GM21526 (cell line): ENCODE measurements around the gene KRT24.

Source experiments
- ATAC-seq: cut with Tn5 transposase; IDR thresholded peaks from one replicate; pipeline ENCODE4 v1.9.1; 2021; ENCODE audit warnings: moderate library complexity; ENCODE audit not compliant: unreplicated experiment, low FRiP score

Gene KRT24

DNA sequence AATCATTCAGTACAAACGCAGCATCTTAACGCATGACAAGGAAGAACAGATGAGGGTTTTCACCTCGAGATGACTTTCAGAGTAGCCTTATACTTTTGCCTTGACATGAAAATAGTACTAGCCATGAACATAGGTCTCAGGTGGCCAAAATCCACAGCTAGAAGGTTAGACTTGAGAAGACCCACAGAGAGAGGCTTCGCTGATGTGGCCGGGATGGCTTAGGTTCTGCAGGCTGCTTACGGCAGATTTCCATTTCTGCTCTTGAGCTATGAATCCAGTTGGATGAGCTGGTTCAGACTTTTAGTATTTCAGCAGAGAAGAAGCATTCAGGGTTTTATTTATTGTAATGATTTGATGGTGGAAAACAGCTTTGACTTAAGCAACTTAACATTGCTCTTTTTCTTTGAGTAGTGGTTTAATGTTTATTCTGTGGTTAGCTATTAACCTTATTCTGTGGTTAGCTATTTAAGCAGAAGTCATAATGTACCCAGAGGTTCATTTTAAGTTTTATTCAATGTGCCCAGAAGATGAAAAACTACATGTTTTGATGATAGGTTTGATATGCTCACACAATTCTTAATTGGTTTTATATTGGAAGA, 7.6 kb downstream of the KRT24 start:
- no peak for ATAC-seq

GRCh38 chr17:40694584-40694983, 9.0 kb downstream of the KRT24 start:
- ATAC-seq, result no peak

DNA sequence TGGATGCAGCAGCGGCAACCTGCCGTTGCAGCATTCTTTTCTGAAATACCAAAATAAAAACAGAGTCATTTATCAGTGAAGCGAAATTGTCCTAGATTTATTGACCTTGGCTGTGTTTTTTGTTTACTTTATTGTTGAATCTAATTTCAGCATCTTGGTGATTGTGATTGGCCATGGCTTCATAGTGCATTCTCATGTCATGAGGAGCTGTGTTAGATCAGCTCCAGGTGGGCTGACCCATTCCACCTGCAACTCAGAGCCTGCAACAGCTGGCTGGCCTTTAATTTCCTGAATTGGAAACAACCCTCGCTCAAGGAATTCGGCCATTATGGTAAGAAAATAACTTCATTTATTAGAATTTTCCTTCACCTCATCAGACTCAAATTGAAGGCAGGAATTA, 16.4 kb downstream of the KRT24 start:
- no peak for ATAC-seq

DNA sequence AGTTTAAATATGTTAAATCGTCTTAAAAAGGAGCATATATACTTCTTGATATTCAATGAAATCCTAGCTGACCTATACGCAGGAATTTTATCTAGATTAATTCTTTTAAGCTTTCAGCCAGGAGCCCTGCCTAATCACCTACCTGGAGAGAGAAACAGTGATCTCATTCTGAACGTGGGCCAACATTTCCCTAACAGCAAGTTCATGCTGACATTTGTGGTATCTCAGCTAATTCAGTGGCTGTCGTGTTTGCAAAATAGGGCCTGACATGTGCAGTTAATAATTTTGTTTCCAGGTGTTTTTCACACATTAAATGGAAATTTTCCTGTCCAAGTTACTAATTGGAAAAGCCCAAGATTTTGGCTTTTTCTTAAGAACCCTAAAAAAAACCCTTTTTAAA, 17.4 kb downstream of the KRT24 start:
- ATAC-seq, result no peak

- no peak for ATAC-seq
Observed at GRCh38 chr17:40680998-40681397, 22.6 kb downstream of the KRT24 start.

DNA sequence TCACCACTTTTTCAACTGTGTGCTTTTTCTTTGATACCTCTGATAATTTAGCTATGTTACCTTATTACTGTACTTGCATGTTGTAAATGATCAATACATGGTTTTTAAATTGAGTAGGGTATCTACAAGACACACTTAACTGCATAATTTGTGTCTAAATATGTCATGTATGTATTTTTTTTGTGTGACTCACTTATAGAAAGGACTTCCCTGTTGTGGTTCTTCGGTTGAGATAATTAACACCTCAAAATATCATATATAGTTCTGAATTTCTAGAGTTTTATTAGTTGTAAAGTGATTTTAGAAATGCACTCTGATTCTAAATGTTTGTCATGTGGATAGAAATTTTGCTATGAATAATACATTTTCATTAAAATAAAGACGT, 24.0 kb downstream of the KRT24 start:
- no peak for ATAC-seq

- no peak for ATAC-seq
Observed at GRCh38 chr17:40678902-40679522, 24.5 kb downstream of the KRT24 start.

- no peak for ATAC-seq
Observed at GRCh38 chr17:40675905-40676304, 27.6 kb downstream of the KRT24 start.

- ATAC-seq, result no peak
Observed at GRCh38 chr17:40672654-40673053, 30.9 kb downstream of the KRT24 start.

GRCh38 chr17:40671282-40671681, 32.3 kb downstream of the KRT24 start:
- no peak for ATAC-seq

DNA sequence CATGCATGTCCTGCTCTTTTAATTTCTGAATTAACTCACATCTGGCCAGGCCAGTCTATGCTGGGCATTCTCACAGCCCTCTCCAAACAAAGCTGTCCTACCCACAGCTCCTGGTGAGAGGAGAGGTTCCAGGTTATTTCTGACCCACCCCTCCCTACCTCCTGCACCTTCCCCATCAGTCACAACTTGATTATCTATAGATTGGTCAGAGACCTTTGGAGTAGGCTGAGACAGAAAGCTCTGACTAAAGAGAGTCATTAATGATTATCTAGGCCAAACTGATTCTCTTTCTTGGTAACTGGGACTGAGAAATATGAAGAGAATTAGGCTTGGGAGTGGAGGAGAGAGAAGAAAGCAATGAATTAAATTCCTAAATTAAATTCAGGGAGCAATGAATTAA, 37.2 kb downstream of the KRT24 start:
- ATAC-seq, result no peak

DNA sequence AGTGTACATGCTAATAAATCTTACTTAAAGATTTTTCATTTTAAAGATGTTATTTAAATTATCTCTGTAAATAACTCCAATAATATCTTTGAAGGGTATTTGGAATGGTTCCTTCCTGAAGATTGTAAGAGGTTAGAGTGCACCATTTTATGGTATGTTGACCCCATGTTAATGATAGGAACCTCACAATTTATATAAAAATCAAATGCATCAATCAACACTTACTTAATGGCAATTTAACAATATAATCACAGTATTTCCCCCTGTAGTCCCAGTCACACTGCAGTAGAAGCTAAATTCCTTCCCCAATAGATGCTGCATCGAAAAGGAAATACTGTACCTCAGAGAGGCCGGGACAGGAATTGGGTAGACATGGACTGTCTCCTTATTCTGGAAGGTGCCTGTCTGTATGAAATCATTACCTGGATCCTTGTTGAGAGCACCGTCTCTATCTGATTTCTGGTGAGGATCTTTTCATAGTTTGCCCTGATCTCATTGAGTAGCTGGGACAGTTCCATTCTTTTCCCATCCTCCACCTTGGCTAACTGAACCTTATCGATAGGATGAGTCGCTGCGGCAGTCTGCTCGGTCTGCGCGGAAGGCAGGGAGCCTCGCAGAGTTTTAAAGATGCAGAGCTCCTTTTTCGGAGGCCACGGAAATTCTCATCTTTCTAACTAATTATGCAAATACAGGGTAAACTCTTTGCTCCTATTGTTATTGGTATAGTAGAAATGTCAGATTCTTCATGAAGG, 38.8 kb downstream of the KRT24 start, which contains the start of gene KRT222:
Gene KRT222, minus strand, starts transcription at position 596 of the 752 bp plus-strand sequence. Its CDS starts 78 bp downstream, at position 518.
- no peak for ATAC-seq

DNA sequence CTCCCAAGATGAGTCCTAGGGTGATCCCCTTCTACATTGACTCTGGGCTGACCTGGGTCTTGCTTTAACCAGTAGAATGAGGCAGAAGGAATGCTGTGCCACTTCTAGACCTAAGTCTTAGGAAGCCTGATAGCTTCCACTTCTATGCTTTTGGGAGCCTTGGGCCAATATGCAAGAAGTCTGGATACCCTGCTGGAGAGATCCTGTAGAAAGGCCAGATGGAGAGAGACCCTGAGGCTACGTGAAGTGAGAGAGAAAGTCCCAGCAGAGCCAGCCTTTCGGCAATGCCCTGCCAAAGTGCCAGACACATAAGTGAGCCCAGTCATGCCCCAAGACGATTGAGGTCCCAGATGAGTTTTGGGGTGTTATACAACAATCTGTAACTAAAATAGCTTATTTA, 40.3 kb downstream of the KRT24 start:
- ATAC-seq, result no peak

GRCh38 chr17:40659911-40660310, 43.6 kb downstream of the KRT24 start:
- no peak for ATAC-seq

DNA sequence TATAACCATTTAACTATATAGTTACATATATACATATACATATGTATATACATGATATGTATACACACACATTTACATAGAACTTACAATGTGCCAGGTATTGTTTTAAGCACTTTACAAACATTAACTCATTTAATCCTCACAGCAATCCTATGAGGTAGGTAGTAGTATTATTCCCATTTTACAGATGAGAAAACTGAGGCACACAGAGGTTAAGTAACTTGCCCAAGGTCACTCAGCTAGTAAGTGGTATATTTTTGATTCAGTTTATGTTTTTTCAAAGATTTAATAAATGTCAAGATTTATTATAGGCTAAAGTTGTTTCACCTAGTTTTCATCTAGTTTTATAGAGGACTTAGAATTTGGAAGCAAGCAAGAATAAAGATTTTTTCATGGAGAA, 45.2 kb downstream of the KRT24 start:
- ATAC-seq, result no peak

GRCh38 chr17:40651939-40652338, 51.6 kb downstream of the KRT24 start:
- no peak for ATAC-seq

- peak; percentile 20 for ATAC-seq
Observed at GRCh38 chr17:40648384-40648968, 55.1 kb downstream of the KRT24 start.
